ENCODE data around the gene RPL10A.

- TF ChIP-seq CTCF (IDR thresholded peaks at IDR 0.05 in 8 of 11, conservative IDR thresholded peaks at IDR 0.05 in 3 of 11) (no peak), POLR2AphosphoS5 (IDR thresholded peaks at IDR 0.05) (no peak), POLR2A (IDR thresholded peaks at IDR 0.05) (no peak)
Measured at GRCh38 chr6:35496841-35497570, 28.8 kb downstream of the RPL10A start, which contains the start of gene TEAD3.

Data from spleen (tissue), 7 donors.